A549 treated with Mapracorat at 1 μM for 4 hours (cell line): ENCODE data around the gene TECRL. TPM values are rescaled to one million over a fixed set of nuclear protein-coding genes. Genes with fewer than 3 reads are reported as not detected.

Source experiments
- total RNA-seq: library from RNA; stranded (reverse); fragments of 200-300 nt; extraction: Qiagen RNA extraction; gene quantifications from 5 replicates; pipeline ENCODE4 v1.2.3, GENCODE V29; 2022

TECRL gene, protein sequence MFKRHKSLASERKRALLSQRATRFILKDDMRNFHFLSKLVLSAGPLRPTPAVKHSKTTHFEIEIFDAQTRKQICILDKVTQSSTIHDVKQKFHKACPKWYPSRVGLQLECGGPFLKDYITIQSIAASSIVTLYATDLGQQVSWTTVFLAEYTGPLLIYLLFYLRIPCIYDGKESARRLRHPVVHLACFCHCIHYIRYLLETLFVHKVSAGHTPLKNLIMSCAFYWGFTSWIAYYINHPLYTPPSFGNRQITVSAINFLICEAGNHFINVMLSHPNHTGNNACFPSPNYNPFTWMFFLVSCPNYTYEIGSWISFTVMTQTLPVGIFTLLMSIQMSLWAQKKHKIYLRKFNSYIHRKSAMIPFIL
- not detected in 5 replicates for total RNA-seq

DNA sequence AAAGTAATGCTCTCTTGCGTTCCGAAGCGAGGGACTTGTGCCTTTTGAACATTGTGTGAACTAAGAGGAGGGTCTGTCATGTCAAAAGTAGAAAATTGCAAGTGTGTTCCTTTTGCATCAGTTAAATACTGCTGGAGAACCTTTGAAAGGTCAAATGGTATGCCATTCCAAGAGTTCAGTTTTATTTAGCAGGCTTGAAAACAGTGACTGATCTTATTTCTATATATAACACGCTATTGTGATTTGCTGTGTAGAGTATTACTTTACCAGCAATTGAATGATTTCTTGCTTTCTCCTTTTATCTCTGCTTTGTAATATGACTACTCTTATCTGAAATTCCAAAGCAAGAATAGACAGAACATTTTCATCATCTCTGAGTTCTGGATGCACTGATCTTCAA lies at the start of gene TECRL:
TECRL (minus strand) TSS at position 151 of the 400 bp plus-strand sequence; CDS start at position 52, 99 bp downstream.

